ENCODE measurements around the gene ARFIP2.

- TF ChIP-seq TAF1 (IDR thresholded peaks at IDR 0.05; ENCODE audit: borderline replicate concordance, low read depth, low read length) (no peak), POLR2A (IDR thresholded peaks at IDR 0.05; ENCODE audit: low read depth, low read length) (no peak)
These were observed 11.5 kb downstream of the ARFIP2 start for GRCh38 chr11:6469599-6469998.

All from GM12892 (cell line).